Measurements from ENCODE around the gene CIAO2B.
"Not testable (repeated sequence)": the region's sequence is repeated elsewhere in the genome, so short reads cannot be mapped to it uniquely, and the experiment has no call there.

The CIAO2B gene

DNA sequence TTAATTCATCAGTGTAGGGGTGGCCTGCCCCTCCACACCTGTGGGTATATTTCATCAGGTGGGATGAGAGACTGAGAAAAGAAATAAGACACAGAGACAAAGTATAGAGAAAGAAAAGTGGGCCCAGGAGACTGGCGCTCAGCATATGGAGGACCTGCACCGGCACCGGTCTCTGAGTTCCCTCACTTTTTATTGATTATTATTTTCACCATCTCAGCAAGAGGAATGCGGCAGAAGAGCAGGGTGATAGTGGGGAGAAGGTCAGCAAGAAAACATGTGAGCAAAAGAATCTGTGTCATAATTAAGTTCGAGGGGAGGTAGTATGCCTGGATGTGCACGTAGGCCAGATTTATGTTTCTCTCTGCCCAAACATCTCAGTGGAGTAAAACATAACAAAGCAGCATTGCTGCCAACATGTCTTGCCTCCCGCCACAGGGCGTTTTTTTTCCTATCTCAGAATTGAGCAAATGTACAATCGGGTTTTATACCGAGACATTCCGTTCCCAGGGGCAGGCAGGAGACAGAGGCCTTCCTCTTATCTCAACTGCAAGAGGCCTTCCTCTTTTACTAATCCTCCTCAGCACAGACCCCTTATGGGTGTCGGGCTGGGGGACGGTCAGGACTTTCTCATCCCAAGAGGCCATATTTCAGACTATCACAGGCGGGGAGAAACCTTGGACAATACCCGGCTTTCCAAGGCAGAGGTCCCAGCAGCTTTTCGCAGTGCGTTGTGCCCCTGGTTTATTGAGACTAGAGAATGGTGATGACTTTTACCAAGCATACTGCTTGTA, 21.4 kb upstream of the CIAO2B start:
- not testable (repeated sequence) for FAIRE-seq

DNA sequence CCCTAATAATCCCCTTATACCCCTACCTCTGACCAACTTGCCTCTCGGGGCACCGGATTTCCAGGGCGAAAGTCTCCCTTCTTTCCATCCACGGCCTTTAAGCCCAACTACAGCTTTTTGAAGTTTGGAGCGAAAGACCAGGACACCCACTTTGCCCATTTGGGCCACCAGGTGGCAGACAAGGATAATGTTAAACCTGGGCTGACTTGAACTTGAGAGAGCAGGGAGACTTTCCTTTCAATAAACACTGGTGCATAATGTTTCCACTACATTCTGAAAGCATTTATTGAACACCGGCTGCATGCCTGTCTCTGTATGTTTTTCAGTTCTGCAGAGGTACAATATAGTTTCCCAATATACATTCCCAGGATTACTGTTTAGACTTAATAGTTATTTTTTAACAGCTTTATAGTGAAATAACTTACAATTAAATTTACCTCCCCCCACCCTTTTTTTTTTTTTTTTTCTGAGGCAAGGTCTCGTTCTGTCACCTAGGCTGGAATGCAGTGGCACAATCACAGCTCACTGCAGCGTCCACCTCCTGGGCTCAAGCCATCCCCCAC, 20.0 kb upstream of the CIAO2B start:
- no peak for FAIRE-seq

DNA sequence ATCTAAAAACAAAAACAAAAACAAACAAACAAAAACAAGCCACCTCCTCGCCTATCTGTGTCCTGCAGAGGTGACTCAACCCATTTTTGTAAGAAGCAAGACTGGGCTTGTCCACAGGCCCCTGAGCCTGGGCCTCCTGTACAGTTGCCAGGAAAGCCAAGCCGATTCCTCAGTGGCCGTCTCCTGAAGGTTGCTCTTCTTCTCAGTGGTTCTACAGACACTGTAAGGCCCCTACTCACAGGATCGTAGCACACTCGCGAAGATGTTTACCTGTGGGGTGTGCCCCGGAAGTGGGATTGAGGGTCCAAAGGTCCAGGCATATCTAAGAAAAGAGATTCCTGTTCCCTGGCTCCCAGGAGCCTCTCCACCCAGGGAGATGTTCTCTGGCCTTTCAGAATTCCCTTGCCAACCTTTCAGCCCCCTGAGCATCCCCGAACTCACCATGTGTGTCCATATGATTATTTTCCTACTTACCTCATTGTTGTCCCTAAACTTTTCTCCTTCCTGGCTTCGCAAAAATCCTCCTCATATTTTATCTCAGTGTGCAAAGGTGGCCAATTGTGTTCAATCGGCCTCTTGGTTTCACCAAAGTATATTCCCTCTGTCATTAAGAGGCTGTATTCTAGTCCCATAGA, 19.4 kb upstream of the CIAO2B start:
- no peak for FAIRE-seq

DNA sequence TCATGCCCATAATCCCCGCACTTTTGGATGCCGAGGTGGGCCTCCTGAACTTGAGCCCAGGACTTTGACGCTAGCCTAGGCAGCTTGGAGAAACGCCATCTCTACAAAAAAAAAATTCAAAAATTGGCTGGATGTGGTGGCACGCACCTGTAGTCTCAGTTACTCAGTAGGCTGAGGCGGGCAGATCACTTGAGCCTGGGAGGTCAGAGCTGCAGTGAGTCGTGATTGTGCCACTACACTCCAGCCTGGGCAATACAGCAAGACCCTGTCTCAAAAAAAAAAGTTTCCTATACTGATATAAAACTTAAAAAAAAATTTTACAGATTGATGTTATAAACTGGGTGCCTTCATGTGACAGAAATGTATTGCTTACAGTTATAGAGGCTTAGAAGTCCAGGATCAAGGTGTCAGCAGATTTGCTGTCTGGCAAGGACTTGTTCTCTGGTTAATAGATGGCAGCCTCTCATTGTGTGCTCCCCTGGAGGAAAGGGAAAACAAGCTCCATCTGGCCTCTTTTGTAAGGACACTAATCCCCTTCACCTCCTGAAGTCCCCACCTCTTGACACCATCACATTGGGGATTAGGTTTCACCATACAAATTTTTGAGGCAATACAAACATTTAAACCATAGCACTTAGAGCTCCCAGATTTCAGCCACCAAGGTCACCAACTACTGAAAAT, 18.4 kb upstream of the CIAO2B start:
- FAIRE-seq: no peak

DNA sequence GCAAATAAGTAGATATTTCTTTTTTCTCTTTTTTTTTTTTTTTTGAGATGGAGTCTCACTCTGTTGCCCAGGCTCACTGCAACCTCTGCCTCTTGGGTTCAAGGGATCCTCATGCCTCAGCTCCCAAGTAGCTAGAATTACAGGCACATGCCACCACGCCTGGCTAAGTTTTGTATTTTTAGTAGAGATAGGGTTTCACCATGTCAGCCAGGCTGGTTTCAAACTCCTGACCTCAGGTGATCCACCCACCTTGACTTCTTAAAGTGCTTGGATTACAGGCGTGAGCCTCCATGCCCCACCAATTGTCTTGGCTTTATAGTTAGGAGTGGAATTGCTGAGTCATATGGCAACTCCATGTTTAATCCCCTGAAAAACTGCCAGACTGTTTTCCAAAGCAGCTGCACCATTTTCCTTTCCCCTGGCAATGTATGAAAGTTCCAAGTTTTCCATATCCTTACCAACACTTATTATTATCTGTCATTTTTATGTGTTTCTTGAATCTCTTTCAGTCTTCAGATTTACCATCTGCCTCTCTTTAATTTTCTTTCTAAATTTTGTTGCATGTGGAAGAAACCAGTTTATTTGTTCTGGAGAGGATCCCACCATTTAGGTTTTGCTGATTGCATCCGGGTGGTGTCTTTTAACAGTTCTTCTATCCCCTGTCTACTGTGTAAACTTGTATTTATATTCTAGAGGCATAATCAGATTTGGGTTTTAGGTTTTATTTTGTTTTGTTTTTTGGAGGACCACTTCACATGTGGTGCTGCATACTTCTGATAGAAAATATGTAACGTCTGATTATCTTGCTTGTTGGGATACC, 17.0 kb upstream of the CIAO2B start:
- no peak for FAIRE-seq

DNA sequence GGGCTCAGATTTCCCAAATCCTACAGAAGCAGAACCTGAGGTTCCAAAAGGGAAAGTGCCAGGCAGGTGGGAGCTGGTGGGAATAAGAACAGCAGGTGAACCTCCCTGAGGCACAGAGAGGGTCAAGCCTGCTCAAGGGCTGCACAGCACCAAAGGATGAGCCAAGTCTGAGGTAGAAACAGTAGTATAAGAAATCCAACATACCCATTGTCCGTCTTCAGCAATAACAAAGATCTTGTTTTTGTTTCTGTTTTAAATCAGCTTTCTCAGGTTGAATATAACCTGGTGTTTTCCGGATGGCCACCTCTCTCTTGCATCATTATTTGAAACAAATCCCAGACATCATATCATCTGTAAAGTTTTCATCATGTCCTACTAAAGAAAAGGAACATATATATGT, 16.2 kb upstream of the CIAO2B start:
- no peak for FAIRE-seq

DNA sequence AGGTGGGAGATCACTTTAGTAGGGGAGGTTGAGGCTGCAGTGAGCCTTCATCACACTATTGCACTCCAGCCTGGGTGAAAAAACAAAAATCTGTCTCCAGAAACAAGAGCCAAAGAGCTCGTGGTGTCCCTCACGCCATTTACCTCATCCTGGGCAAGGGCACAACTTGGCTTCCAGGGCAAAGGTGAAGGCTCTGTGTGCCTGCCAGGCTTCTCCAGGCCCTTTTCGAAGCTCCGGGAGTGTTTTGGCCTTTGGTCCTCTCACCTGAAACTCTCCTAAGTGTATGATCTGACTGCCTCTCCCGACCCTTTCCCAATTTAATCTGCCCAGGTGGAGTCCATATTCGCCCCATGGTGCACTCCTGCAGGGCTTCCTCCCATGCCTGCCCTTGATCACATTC, 15.3 kb upstream of the CIAO2B start:
- no peak for FAIRE-seq

DNA sequence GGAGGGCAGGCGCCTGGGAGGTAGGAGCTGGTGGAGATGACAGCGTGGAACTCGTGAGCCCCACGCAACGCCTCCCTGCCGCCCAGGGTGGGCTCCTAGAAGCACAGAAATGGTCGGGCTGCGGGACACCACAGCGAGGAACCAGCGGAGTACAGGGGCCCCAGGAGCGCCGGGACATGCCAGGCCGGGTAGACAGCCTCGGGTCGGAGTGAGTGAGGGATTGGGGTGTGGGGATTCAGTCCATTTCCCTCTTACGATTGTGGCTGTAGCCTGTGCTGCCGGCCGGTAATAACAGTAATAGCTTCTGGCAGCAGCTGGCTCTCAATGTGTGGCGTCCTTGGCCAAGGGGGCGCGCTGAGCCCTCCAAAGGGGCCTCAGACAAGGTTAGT, 14.6 kb upstream of the CIAO2B start:
- FAIRE-seq: no peak

DNA sequence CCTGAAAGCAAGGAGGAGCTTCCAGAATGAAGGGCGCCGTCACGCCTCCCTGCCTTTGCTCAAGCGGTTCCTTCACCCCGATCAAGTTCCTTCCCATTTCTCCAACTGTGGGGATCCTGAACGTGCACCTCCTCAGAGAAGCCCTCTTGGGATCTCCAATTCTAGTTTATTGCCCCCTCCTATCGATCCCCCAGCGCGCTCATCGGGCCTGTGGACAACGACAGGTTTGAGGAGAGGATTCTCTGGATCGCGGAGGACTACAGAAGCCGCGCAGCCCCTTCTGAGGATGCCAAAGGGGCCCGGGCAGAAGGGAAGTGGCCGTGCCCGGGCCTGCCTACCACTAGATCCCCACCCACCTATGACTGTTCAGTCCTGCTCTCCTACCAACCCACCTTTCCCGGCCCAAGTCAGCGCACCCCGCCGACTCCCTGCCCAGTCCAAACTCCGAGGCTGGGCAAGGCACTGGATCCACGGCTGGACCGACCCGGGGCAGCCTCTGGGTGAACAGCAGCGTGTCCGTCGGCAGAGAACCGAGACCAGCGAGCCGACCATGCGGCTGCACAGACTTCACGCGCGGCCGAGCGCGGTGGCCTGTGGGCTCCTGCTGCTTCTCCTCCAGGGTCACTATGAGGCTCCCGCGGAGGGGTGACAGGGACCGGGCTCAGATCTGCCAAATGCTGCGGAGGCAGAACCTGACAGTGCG, 14.1 kb upstream of the CIAO2B start:
- no peak for FAIRE-seq

DNA sequence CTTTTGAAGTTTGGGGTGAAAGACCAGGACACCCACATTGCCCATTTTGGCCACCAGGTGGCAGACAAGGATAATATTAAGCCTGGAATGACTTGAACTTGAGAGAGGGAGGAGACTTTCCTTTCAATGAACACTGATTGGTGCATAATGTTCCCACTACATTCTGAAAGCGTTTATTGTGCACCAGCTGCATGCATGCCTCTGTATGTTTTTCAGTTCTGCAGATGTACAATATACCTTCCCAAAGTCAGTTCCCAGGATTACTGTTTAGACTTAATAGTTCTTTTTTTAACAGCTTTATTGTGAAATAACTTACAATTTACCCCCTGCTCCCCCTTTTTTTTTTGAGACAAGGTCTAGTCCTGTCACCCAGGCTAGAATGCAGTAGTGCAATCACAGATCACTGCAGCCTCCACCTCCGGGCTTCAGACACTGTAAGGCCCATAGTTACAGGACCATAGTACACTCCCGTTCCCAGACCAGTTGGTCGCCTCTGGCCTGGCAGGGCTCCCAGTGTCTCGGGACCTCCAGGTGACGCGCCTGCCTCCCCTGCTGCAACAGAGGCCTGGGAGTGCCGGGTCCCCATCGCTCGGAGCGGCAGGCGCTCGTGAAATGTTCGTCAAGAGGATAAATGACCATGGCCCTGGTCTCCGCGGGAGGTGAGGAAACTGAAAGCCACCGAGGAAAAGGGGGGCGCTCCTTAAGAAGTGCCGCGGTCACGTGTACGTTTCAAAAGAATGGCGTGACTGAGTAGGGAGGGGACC, 13.3 kb upstream of the CIAO2B start:
- peak; percentile 60 for FAIRE-seq

DNA sequence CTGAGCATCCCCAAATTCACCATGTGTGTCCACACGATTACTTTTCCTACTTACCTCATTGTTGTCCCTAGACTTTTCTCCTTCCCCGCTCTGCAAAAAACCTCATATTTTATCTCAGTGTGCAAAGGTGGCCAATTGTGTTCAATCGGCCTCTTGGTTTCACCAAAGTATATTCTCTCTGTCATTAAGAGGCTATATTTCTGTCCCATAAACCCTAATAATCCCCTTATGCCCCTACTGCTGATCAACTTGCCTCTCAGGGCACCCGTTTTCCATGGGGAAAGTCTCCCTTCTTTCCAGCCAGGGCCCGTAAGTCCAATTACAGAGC, 12.7 kb upstream of the CIAO2B start:
- FAIRE-seq: no peak

DNA sequence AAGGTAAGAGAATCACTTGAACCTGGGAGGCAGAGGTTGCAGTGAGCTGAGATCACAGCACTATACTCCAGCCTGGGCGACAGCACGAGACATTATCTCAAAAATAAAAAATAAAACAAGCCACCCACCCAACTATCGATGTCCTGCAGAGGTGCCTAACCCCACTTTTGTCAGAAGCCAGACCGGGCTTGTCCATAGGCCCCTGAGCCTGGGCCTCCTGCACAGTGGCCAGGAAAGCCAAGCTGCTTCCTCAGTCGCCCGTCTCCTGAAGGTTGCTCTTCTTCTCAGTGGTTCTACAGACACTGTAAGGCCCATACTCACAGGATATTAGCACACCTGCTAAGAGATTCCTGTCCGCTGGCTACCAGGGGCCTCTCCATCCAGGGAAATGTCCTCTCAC, 12.3 kb upstream of the CIAO2B start:
- no peak for FAIRE-seq

DNA sequence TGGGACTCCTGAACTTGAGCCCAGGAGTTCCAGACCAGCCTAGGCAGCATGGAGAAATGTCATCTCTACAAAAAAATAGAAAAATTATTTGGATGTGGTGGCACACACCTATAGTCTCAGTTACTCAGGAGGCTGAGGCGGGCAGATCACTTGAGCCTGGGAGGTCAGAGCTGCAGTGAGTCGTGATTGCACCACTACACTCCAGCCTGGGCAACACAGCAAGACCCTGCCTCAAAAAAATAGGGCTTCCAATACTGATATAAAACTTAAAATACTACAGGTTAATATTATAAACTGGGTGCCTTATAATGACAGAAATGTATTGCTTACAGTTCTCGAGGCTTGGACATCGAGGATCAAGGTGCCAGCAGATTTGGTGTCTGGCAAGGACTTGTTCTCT, 11.7 kb upstream of the CIAO2B start:
- FAIRE-seq: no peak

DNA sequence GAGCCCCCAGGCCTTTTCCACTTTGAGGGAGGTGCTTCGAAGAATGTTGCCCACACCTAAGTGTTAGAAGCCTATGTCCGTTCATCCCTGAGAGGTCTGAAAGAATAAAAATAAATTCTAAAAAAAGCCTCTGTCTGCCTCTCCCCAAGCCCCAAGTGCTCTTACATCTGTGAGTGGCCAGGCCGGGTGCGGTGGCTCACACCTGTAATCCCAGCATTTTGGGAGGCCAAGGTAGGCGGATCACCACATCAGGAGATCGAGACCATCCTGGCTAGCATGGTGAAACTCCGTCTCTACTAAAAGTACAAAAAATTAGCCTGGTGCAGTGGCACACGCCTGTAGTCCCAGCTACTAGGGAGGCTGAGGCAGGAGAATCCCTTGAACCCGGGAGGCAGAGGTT, 10.8 kb upstream of the CIAO2B start:
- FAIRE-seq: not testable (repeated sequence)

DNA sequence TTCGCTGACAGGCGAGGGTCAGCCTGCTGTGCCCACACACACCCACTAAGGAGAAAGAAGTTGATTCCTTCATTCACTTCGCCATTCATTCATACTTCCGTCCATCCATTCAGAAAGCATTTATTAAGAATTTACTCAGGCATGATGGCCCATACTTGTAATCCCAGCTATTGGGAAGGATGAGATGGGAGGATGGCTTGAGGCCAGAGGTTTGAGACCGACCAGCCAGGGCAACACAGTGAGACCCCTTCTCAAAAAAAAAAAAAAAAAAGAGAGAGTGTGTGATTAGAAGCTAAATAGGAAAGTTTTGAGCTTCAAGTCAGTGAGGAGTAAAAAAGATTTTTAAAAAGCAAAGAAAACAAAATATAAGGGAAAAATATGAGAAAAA, 9.8 kb upstream of the CIAO2B start:
- no peak for FAIRE-seq

DNA sequence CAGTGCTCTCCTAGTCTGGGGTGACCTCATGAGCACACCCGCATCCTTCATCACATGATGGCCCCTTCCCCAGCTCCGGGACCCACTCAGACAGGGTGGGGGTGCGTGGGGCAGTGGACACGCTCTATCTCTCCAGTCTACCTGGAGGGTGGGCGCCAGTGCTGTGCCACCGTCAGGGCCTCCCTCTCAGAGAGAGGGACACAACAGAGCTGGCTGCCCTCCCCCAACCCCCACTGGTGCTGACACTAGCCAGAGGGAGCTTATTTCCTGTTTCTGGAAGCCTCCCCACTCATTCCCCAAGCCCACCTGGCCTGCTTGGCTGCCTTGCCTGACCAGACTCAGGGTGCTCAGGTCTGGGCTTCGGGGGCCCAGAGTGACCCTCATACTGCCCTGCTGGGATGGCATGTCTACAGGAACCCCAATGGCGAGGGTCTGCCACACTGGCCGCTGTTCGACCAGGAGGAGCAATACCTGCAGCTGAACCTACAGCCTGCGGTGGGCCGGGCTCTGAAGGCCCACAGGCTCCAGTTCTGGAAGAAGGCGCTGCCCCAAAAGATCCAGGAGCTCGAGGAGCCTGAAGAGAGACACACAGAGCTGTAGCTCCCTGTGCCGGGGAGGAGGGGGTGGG, 9.3 kb upstream of the CIAO2B start:
- no peak for FAIRE-seq

DNA sequence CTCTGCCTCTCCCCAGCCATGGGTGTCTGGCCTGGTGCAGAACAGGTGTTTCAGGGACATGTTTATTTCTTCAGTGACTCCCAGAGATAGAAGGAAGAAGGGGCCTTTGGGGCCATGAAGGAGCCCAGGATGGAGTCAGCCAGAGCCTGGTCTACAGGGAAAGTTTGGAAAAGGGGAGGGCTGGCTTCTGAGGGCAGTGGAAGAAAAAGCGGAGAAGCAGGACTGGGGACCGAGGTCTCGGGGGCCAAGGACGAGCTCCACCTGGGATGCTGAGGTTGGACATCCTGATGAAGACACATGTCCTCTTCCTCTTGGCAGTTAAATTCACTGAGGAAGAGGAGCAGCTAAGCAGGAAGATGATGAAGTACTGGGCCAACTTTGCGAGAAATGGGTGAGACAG, 8.8 kb upstream of the CIAO2B start:
- no peak for FAIRE-seq

DNA sequence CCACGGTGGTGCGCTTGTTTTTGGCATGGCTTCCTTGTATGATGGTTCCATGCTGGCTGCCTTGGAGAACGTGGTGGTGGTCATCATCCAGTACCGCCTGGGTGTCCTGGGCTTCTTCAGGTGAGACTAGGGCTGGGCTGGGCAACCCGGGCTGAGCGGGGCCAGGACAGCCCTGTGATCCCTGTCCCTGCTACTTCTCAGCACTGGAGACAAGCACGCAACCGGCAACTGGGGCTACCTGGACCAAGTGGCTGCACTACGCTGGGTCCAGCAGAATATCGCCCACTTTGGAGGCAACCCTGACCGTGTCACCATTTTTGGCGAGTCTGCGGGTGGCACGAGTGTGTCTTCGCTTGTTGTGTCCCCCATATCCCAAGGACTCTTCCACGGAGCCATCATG, 6.0 kb upstream of the CIAO2B start:
- FAIRE-seq: no peak

DNA sequence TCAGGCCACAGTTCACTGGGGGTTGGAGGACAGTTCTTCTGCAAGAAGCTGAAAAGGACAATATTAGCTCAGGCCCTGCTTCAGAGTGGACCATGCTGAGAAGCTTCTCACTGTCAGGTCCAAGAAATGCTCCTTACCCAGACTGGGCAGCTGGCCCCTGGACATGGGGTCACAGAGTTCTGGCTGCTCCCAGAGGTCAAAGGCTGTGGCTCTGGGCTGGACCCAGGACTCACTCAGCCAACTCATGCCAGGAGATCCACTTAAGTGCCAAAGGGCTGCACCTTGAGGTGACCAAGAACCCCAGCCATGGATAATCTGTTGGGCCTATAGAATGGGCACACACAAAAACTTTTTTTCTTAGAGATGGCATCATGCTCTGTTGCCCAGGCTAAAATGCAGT, 5.2 kb upstream of the CIAO2B start:
- no peak for FAIRE-seq

DNA sequence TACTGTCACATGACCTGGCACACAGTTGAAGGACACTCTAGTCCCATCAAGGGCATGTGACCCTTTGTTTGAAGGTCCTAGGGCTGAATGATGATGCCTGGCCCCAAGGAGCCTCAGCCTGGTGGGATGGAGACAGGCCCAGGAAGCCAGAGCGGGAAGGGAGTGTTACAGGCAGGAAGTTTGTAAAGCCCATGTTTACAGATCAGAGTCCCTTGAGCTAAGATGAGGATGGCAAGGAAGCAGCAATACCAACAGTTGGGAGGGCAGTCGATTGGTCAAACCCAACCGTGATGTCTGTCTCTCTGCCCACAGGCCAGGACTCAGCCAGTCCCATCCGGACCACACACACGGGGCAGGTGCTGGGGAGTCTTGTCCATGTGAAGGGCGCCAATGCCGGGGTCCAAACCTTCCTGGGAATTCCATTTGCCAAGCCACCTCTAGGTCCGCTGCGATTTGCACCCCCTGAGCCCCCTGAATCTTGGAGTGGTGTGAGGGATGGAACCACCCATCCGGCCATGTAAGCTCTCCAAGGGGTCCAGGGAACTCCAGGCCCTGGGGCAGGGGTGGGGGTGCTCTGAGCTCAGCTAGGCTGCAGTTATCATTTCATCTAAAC, 3.6 kb upstream of the CIAO2B start:
- no peak for FAIRE-seq
